ENCODE measurements around the gene SUCO. TPM values are rescaled to one million over a fixed set of nuclear protein-coding genes. Genes with fewer than 3 reads are reported as not detected.

SUCO gene
- total RNA-seq, 1 experiment from 2014 or later, result 37.4 TPM

DNA sequence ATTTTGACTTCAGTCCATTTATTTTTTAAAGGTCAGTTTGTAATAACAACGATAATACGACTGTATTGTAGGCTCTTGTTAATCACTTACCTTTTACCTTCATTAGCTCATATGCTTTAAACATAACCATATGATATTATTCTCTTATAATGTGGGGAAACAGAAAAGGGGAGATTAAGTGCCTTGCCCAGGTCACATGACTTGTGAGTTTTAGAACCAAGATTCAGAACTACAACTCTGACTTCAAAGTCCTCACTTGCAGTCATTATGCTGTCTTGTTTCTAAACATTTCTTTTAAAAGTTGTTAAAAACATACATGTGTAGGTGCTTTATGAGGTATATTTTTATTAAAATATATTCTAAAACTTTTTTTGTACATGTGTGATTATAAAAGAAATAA is 41.1 kb downstream of the SUCO start:
- ATAC-seq (no peak), DNase-seq (ENCODE audit: low spot score) (no peak)
- Mint-ChIP-seq H3K27me3 (ENCODE audit: low read depth) (no peaks in the 10 kb centered on the region), H3K9me3 (peaks cover 6% of the 10 kb centered on the region), H3K4me3 (no peak overlapping the region), H3K36me3 (peaks cover 50% of the 10 kb centered on the region), H3K27ac (no peak overlapping the region), H3K4me1 (no peaks in the 10 kb centered on the region)
- CTCF ChIA-PET, result no interaction called here
- TF ChIP-seq SMAD4 (CRISPR knock-in tag; IDR thresholded peaks at IDR 0.05) (no peak), ESRRA (CRISPR knock-in tag; IDR thresholded peaks at IDR 0.05; ENCODE audit: borderline replicate concordance) (no peak)
- POLR2A ChIA-PET, result no interaction called here

DNA sequence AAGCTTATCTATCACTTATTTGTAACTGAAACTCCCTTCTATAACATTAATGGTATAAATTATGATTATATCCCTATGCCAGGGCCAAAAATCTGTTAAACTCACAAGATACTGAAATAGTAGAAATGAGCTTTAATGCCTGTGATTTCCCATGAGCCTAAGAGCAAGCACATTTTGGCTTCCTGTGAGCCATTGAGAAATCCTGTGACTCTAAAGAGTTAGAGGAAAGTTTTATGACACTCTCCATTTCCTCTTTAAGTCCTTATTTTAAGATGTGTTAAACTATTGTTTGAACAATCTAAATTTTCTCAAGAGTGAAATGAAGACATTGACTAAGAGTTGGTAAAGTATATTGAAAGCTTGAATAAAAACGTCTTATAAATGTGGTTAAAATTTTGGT is 45.6 kb downstream of the SUCO start:
- POLR2A ChIA-PET, result no interaction called here
- DNase-seq (ENCODE audit: low spot score) (no peak), ATAC-seq (no peak)
- no peak for TF ChIP-seq FOXK1 (CRISPR knock-in tag; IDR thresholded peaks at IDR 0.05)
- no peak for TF ChIP-seq ATF3 (CRISPR knock-in tag; conservative IDR thresholded peaks at IDR 0.05)
- TF ChIP-seq E2F1 (CRISPR knock-in tag; IDR thresholded peaks at IDR 0.05), result no peak
- TF ChIP-seq E2F4 (CRISPR knock-in tag; IDR thresholded peaks at IDR 0.05; ENCODE audit: borderline replicate concordance, low read depth), result no peak
- TF ChIP-seq AR (CRISPR knock-in tag; IDR thresholded peaks at IDR 0.05), result no peak
- TF ChIP-seq ATF1 (CRISPR knock-in tag; IDR thresholded peaks at IDR 0.05), result no peak
- TF ChIP-seq FOXP1 (CRISPR knock-in tag; IDR thresholded peaks at IDR 0.05; ENCODE audit: borderline replicate concordance), result no peak
- no peak for TF ChIP-seq ZNF219 (CRISPR knock-in tag; IDR thresholded peaks at IDR 0.05; ENCODE audit: borderline replicate concordance)
- TF ChIP-seq ZMAT4 (CRISPR knock-in tag; IDR thresholded peaks at IDR 0.05), result no peak
- TF ChIP-seq ERG (CRISPR knock-in tag; IDR thresholded peaks at IDR 0.05), result no peak
- TF ChIP-seq USF2 (CRISPR knock-in tag; IDR thresholded peaks at IDR 0.05), result no peak
- CTCF ChIA-PET, result no interaction called here
- Mint-ChIP-seq H3K27me3 (ENCODE audit: low read depth) (no peaks in the 10 kb centered on the region), H3K36me3 (peaks cover 30% of the 10 kb centered on the region), H3K4me3 (no peak overlapping the region), H3K4me1 (peaks cover 31% of the 10 kb centered on the region), H3K9me3 (no peaks in the 10 kb centered on the region), H3K27ac (no peak overlapping the region)

- Mint-ChIP-seq H3K27ac (peak overlapping the region; percentile 84), H3K27me3 (ENCODE audit: low read depth) (no peaks in the 10 kb centered on the region)
- no peak for TF ChIP-seq ELF4 (CRISPR knock-in tag; IDR thresholded peaks at IDR 0.05; ENCODE audit: low read depth)
- no peak for TF ChIP-seq MAX (CRISPR knock-in tag; IDR thresholded peaks at IDR 0.05)
- no peak for TF ChIP-seq ZMAT4 (CRISPR knock-in tag; IDR thresholded peaks at IDR 0.05)
- no peak for TF ChIP-seq JAZF1 (CRISPR knock-in tag; IDR thresholded peaks at IDR 0.05)
- no peak for TF ChIP-seq IRF2 (CRISPR knock-in tag; IDR thresholded peaks at IDR 0.05; ENCODE audit: borderline replicate concordance, low read depth)
- no peak for TF ChIP-seq ZNF512 (CRISPR knock-in tag; IDR thresholded peaks at IDR 0.05; ENCODE audit: borderline replicate concordance)
- no peak for TF ChIP-seq USF2 (CRISPR knock-in tag; IDR thresholded peaks at IDR 0.05)
Measured at GRCh38 chr1:172581273-172581672, 48.3 kb downstream of the SUCO start.

More at GRCh38 chr1:172581273-172581672, 48.3 kb downstream of the SUCO start:
- CTCF ChIA-PET, result interaction anchor here (1.7 kb wide), 1 partner anchor 139 kb away, joined by 4 read pairs; no protein-coding TSS in a partner anchor
- peaks cover 39% of the 10 kb centered on the region for H3K4me1 Mint-ChIP-seq
- POLR2A ChIA-PET, result no interaction called here
- ATAC-seq (no peak), DNase-seq (ENCODE audit: low spot score) (no peak)
- no peak overlapping the region for H3K4me3 Mint-ChIP-seq
- peaks cover 22% of the 10 kb centered on the region for H3K36me3 Mint-ChIP-seq
- H3K9me3 Mint-ChIP-seq, result no peaks in the 10 kb centered on the region

All from WTC11 (cell line).